Measurements from ENCODE around the gene CANX.
A peak's percentile ranks its signal among the peaks of the same experiment; 100 is the strongest.

The CANX gene

GRCh38 chr5:179697993-179698934, 503 bp upstream of the CANX start:
- H3K4me3 ChIP-seq (ENCODE audit: low read depth, low read length), result peak overlapping the region; percentile 87
- DNase-seq (ENCODE audit: low read depth), result peak; percentile 95
- TF ChIP-seq CTCF (IDR thresholded peaks at IDR 0.05; ENCODE audit: low read depth, low read length, missing control alignments), result no peak

GRCh38 chr5:179699616-179700237, 960 bp downstream of the CANX start:
- H3K4me3 ChIP-seq (ENCODE audit: low read depth, low read length), result peak overlapping the region; percentile 87
- no peak for TF ChIP-seq CTCF (IDR thresholded peaks at IDR 0.05; ENCODE audit: low read depth, low read length, missing control alignments)
- no peak for DNase-seq (ENCODE audit: low read depth)

- no peak for DNase-seq (ENCODE audit: low read depth)
- no peak for TF ChIP-seq CTCF (IDR thresholded peaks at IDR 0.05; ENCODE audit: low read depth, low read length, missing control alignments)
- peak overlapping the region; percentile 87 for H3K4me3 ChIP-seq (ENCODE audit: low read depth, low read length)
Measured at GRCh38 chr5:179700401-179700918, 1.7 kb downstream of the CANX start.

GRCh38 chr5:179716286-179716685, 17.5 kb downstream of the CANX start:
- TF ChIP-seq CTCF (IDR thresholded peaks at IDR 0.05; ENCODE audit: low read depth, low read length, missing control alignments), result no peak
- DNase-seq (ENCODE audit: low read depth), result no peak
- no peak overlapping the region for H3K4me3 ChIP-seq (ENCODE audit: low read depth, low read length)

- TF ChIP-seq CTCF (IDR thresholded peaks at IDR 0.05; ENCODE audit: low read depth, low read length, missing control alignments), result no peak
- no peak for DNase-seq (ENCODE audit: low read depth)
- H3K4me3 ChIP-seq (ENCODE audit: low read depth, low read length), result no peak overlapping the region
Measured at GRCh38 chr5:179720222-179720621, 21.5 kb downstream of the CANX start.

- TF ChIP-seq CTCF (IDR thresholded peaks at IDR 0.05; ENCODE audit: low read depth, low read length, missing control alignments), result no peak
- H3K4me3 ChIP-seq (ENCODE audit: low read depth, low read length), result no peak overlapping the region
- DNase-seq (ENCODE audit: low read depth), result no peak
Measured at GRCh38 chr5:179724163-179724562, 25.4 kb downstream of the CANX start.
